ENCODE data around the gene ZFPM1.

Gene ZFPM1

GRCh38 chr16:88507231-88507743 is 54.2 kb downstream of the ZFPM1 start:
- no peak for DNase-seq (ENCODE audit: extremely low read depth, insufficient read length)
- H3K36me3 ChIP-seq (ENCODE audit: control insufficient read depth, insufficient read depth, low read length): no peaks in the 10 kb centered on the region; the same call in 1 of the 2 replicates
- no peaks in the 10 kb centered on the region for H3K27me3 ChIP-seq (replicated peaks; ENCODE audit: control insufficient read depth, insufficient read depth, low read length)
- no peak for TF ChIP-seq CTCF (IDR thresholded peaks at IDR 0.05; ENCODE audit: insufficient read depth, low read length, poor library complexity, severe bottlenecking)
- H3K4me3 ChIP-seq (replicated peaks; ENCODE audit: low read depth, low read length): no peak overlapping the region

- no peaks in the 10 kb centered on the region for H3K27me3 ChIP-seq (replicated peaks; ENCODE audit: control insufficient read depth, insufficient read depth, low read length)
- TF ChIP-seq CTCF (IDR thresholded peaks at IDR 0.05; ENCODE audit: insufficient read depth, low read length, poor library complexity, severe bottlenecking): no peak
- DNase-seq (ENCODE audit: extremely low read depth, insufficient read length): no peak
- no peaks in the 10 kb centered on the region; the same call in 1 of the 2 replicates for H3K36me3 ChIP-seq (ENCODE audit: control insufficient read depth, insufficient read depth, low read length)
- no peak overlapping the region for H3K4me3 ChIP-seq (replicated peaks; ENCODE audit: low read depth, low read length)
Observed at GRCh38 chr16:88508376-88508867, 55.3 kb downstream of the ZFPM1 start.

- no peaks in the 10 kb centered on the region for H3K27me3 ChIP-seq (replicated peaks; ENCODE audit: control insufficient read depth, insufficient read depth, low read length)
Observed at GRCh38 chr16:88508868-88509748, 56.0 kb downstream of the ZFPM1 start.

GRCh38 chr16:88509749-88510069 is 56.6 kb downstream of the ZFPM1 start:
- no peaks in the 10 kb centered on the region for H3K27me3 ChIP-seq (replicated peaks; ENCODE audit: control insufficient read depth, insufficient read depth, low read length)
- no peaks in the 10 kb centered on the region; the same call in 1 of the 2 replicates for H3K36me3 ChIP-seq (ENCODE audit: control insufficient read depth, insufficient read depth, low read length)
- TF ChIP-seq CTCF (IDR thresholded peaks at IDR 0.05; ENCODE audit: insufficient read depth, low read length, poor library complexity, severe bottlenecking): no peak
- no peak for DNase-seq (ENCODE audit: extremely low read depth, insufficient read length)
- H3K4me3 ChIP-seq (replicated peaks; ENCODE audit: low read depth, low read length): no peak overlapping the region

More at GRCh38 chr16:88508868-88509748, 56.0 kb downstream of the ZFPM1 start:
- no peak for DNase-seq (ENCODE audit: extremely low read depth, insufficient read length)
- no peak for TF ChIP-seq CTCF (IDR thresholded peaks at IDR 0.05; ENCODE audit: insufficient read depth, low read length, poor library complexity, severe bottlenecking)
- Histone ChIP-seq H3K36me3 (ENCODE audit: control insufficient read depth, insufficient read depth, low read length) (no peaks in the 10 kb centered on the region; the same call in 1 of the 2 replicates), H3K4me3 (replicated peaks; ENCODE audit: low read depth, low read length) (no peak overlapping the region)

- DNase-seq (ENCODE audit: extremely low read depth, insufficient read length): no peak
- Histone ChIP-seq H3K36me3 (ENCODE audit: control insufficient read depth, insufficient read depth, low read length) (no peaks in the 10 kb centered on the region; the same call in 1 of the 2 replicates), H3K4me3 (replicated peaks; ENCODE audit: low read depth, low read length) (no peak overlapping the region), H3K27me3 (replicated peaks; ENCODE audit: control insufficient read depth, insufficient read depth, low read length) (no peaks in the 10 kb centered on the region)
- TF ChIP-seq CTCF (IDR thresholded peaks at IDR 0.05; ENCODE audit: insufficient read depth, low read length, poor library complexity, severe bottlenecking): no peak
Observed at GRCh38 chr16:88510091-88510994, 57.3 kb downstream of the ZFPM1 start.

Data from GM06990 (cell line).